Naive thymus-derived CD4-positive, alpha-beta T cell (primary cell): Measurements from ENCODE around the gene SOHLH1. TPM values are rescaled to one million over a fixed set of nuclear protein-coding genes. Genes with fewer than 3 reads are reported as not detected.
"Not testable (repeated sequence)": the region's sequence is repeated elsewhere in the genome, so short reads cannot be mapped to it uniquely, and the experiment has no call there.

Experiments
- ATAC-seq: fragments of 150-1000 bp; cut with Tn5 transposase; 2 replicates; pipeline ENCODE4 v1.10.0; 2021; ENCODE audit warnings: mild to moderate bottlenecking, moderate library complexity
- CTCF ChIA-PET: fragments of 350-600 bp; sonication (Branson Sonifier 250); formaldehyde crosslinking; loops from one replicate; lab custom pipeline; 2021; ENCODE audit warnings: antibody characterized with exemption; lab: Charles Lee
- POLR2A ChIA-PET: fragments of 350-600 bp; sonication (Branson Sonifier 250); formaldehyde crosslinking; loops from one replicate; lab custom pipeline; 2021; ENCODE audit warnings: antibody characterized with exemption, inconsistent platforms; lab: Charles Lee
- DNase-seq, 9 donors: peaks; one replicate each; pipeline versions ENCODE4 v3.0.0 to v3.0.0-alpha.2; 2020 to 2022; ENCODE audit warnings: mixed read lengths in 1 of 9
- H3K27ac ChIP-seq: one replicate; pipeline ENCODE4 v1.7.0; 2013; ENCODE audit warnings: mild to moderate bottlenecking, low read depth, low read length, moderate library complexity
- H3K27me3 ChIP-seq, 2 donors: one replicate each; pipeline ENCODE4 v1.7.0; 2013; ENCODE audit warnings: low read length in 2 of 2, mild to moderate bottlenecking in 2 of 2, moderate library complexity in 2 of 2; ENCODE audit not compliant: control insufficient read depth in 2 of 2, insufficient read depth in 2 of 2
- H3K36me3 ChIP-seq, 3 experiments: 1 replicate in 2 of 3; 2 replicates in 1 of 3; pipeline ENCODE4 v1.7.0; 2013; ENCODE audit warnings: low read length in 3 of 3, mild to moderate bottlenecking in 3 of 3, moderate library complexity in 1 of 3; ENCODE audit not compliant: insufficient read depth in 3 of 3, control insufficient read depth in 2 of 3
- H3K4me1 ChIP-seq, 2 donors: one replicate each; pipeline ENCODE4 v1.7.0; 2013; ENCODE audit warnings: low read length in 2 of 2, mild to moderate bottlenecking in 2 of 2, moderate library complexity in 1 of 2; ENCODE audit not compliant: control insufficient read depth in 2 of 2, insufficient read depth in 2 of 2
- H3K4me3 ChIP-seq: 2 replicates; pipeline ENCODE4 v1.7.0; 2013; ENCODE audit warnings: mild to moderate bottlenecking, low read length
- H3K9me3 ChIP-seq, 3 experiments: 1 replicate in 2 of 3; 2 replicates in 1 of 3; pipeline ENCODE4 v1.7.0; 2013; ENCODE audit warnings: low read length in 3 of 3; ENCODE audit not compliant: control insufficient read depth in 2 of 3
- H3K27ac Mint-ChIP-seq, 9 donors: one replicate each; pipeline ENCODE4 v1.8.0; 2020 to 2022; ENCODE audit warnings: mixed read lengths in 9 of 9, mild to moderate bottlenecking in 8 of 9, moderate library complexity in 5 of 9, inconsistent platforms in 2 of 9
- H3K27me3 Mint-ChIP-seq, 5 donors: one replicate each; pipeline ENCODE4 v1.8.0; 2021 to 2022; ENCODE audit warnings: mixed read lengths in 5 of 5, mild to moderate bottlenecking in 1 of 5
- H3K36me3 Mint-ChIP-seq, 5 donors: one replicate each; pipeline ENCODE4 v1.8.0; 2020 to 2022; ENCODE audit warnings: mixed read lengths in 5 of 5, mild to moderate bottlenecking in 3 of 5, inconsistent platforms in 1 of 5
- H3K4me1 Mint-ChIP-seq, 7 donors: one replicate each; pipeline ENCODE4 v1.8.0; 2020 to 2022; ENCODE audit warnings: mixed read lengths in 7 of 7, mild to moderate bottlenecking in 3 of 7, inconsistent platforms in 1 of 7
- H3K4me3 Mint-ChIP-seq, 10 donors: one replicate each; pipeline ENCODE4 v1.8.0; 2020 to 2022; ENCODE audit warnings: mild to moderate bottlenecking in 10 of 10, mixed read lengths in 10 of 10, moderate library complexity in 6 of 10, inconsistent platforms in 2 of 10
- H3K9me3 Mint-ChIP-seq, 11 donors: one replicate each; pipeline ENCODE4 v1.8.0; 2020 to 2022; ENCODE audit warnings: mixed read lengths in 11 of 11, mild to moderate bottlenecking in 4 of 11, inconsistent platforms in 1 of 11, moderate library complexity in 1 of 11
- intact Hi-C, 2 donors: fragments of 100-400 bp; cut with micrococcal nuclease; formaldehyde crosslinking; loops; one replicate each; pipeline ENCODE4 v1.15.1; 2023
- polyA plus RNA-seq, 2 donors: library from polyadenylated mRNA; unstranded; fragments of 300-500 nt; fragmentation: Illumina TruSeq; gene quantifications; one replicate each; pipeline ENCODE4 v1.2.3, GENCODE V29; 2021
- total RNA-seq, 6 experiments: library from RNA in 5 of 6; stranded (reverse) in 5 of 6; gene quantifications; 1 replicate in 5 of 6; 2 replicates in 1 of 6; pipeline ENCODE4 v1.2.3 and lab custom pipeline; 2021 to 2026

SOHLH1 gene
- total and polyA plus RNA-seq, 7 experiments from 2014 or later: not detected

DNA sequence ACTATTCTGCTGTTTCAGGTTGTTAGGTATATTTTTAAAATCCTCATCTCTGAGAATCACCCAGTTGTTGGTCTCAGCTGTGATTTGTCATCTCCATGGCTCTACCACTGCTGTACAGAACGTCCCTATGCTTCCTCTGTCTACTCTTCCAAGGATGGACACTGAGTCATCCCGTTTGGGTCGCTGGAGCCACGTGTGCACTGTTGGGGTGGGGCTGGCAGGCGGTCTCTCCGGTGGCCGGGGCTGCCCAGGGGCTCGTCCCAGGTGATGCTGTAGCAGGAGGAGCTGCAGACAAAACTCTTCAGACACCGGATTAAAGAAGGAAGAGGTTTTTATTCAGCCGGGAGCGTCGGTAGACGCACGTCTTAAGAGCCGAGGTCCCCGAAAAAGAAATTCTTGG, 19.2 kb downstream of the SOHLH1 start:
- ATAC-seq (no peak), DNase-seq (no peak)
- H3K27me3 Mint-ChIP-seq: peaks cover 0 to 13% (median 4%) of the 10 kb centered on the region in 5 donors
- H3K4me1 ChIP-seq: no peaks in the 10 kb centered on the region
- ChIA-PET POLR2A (no interaction called here), CTCF (no interaction called here)
- no peaks in the 10 kb centered on the region for H3K27me3 ChIP-seq
- H3K36me3 ChIP-seq: no peaks in the 10 kb centered on the region
- H3K4me3 Mint-ChIP-seq: no peak overlapping the region
- no peaks in the 10 kb centered on the region for H3K9me3 ChIP-seq
- intact Hi-C loops: no loop called here
- H3K4me3 ChIP-seq: no peak overlapping the region
- no peak overlapping the region for H3K27ac ChIP-seq
- H3K36me3 Mint-ChIP-seq: no peaks in the 10 kb centered on the region
- peaks cover 0 to 1% (median 0%) of the 10 kb centered on the region in 11 donors for H3K9me3 Mint-ChIP-seq
- H3K4me1 Mint-ChIP-seq: no peaks in the 10 kb centered on the region
- H3K27ac Mint-ChIP-seq: no peak overlapping the region

DNA sequence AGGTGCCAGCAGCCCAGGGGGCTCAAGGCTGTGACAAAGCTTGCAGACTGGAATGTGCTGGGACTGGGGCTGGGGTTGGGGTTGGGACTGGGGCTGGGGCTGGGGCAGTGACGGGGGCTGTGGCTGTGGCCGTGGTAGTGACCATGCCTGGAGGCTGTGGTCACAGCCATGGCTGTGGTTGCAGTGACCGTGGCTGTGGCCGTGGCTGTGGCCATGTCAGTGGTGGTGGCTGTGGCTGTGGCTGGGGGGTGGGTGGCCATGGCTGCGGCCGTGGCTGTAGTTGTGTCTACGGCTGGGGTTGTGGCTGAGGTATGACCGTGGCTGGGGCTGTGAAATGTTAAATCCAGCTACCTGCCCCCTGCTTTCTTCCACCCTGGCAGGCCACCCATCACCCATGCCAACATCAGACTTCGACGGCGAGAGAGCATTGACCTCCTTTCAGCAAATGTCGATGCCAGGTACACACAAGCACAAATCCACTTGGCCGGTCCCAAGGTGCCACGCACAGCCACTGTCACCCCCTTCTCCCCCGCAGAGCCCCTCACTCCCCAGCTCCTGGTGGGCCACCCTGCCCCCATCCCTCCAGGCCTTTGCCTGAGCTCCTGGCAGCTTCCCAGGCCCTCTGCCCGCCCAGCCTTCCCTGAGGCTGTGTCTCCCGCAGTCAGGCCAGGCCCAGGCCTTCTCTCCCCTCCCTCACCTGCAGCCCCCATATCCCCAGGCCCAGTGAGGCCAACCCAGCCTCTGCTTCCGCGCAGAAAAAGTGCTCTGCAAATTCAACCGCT, 20.9 kb downstream of the SOHLH1 start:
- Mint-ChIP-seq H3K27ac (no peak overlapping the region), H3K27me3 (peaks cover 0 to 5% (median 0%) of the 10 kb centered on the region in 5 donors), H3K4me1 (no peaks in the 10 kb centered on the region), H3K9me3 (peaks cover 0 to 1% (median 0%) of the 10 kb centered on the region in 11 donors), H3K4me3 (no peak overlapping the region), H3K36me3 (no peaks in the 10 kb centered on the region)
- ATAC-seq (no peak), DNase-seq (no peak)
- Histone ChIP-seq H3K9me3 (no peaks in the 10 kb centered on the region), H3K27me3 (no peaks in the 10 kb centered on the region), H3K36me3 (no peaks in the 10 kb centered on the region), H3K4me1 (no peaks in the 10 kb centered on the region), H3K27ac (no peak overlapping the region), H3K4me3 (no peak overlapping the region)
- ChIA-PET CTCF (no interaction called here), POLR2A (no interaction called here)
- intact Hi-C loops: no loop called here

DNA sequence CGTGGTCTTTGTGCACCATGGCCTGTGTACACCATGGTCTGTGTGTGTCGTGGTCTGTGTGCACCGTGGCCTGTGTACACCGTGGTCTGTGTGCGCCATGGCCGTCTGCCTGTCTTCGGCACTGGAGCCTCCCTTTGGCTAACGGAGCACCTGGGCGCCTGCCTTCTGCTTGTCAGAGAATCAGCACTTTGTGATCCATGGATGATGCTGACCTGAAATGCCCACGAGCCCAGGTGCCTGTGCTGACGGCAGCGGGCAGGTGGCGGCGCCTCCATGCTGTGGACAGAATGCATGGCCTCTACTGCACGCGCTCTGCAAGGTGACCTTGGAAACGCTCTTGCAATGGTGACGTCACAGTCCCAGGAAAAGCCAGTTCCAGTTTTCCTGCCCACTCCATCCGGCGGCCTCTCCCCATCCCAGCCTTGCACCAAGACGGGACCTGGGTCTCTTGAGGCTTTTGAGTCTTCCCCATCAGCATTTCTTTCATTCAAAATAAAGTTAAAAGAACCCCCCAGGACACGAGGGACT, 21.6 kb downstream of the SOHLH1 start:
- no peaks in the 10 kb centered on the region for H3K4me1 Mint-ChIP-seq
- no peak overlapping the region for H3K4me3 ChIP-seq
- H3K27ac ChIP-seq: no peak overlapping the region
- H3K4me1 ChIP-seq: no peaks in the 10 kb centered on the region
- ChIA-PET CTCF (interaction anchor here (1.0 kb wide), 1 partner anchor 25 kb away, joined by 3 read pairs; no protein-coding TSS in a partner anchor), POLR2A (no interaction called here)
- ATAC-seq (no peak), DNase-seq (no peak)
- intact Hi-C loops: no loop called here
- H3K9me3 Mint-ChIP-seq: peaks cover 0 to 1% (median 0%) of the 10 kb centered on the region in 11 donors
- no peaks in the 10 kb centered on the region for H3K36me3 Mint-ChIP-seq
- H3K27me3 Mint-ChIP-seq: peaks cover 0 to 5% (median 0%) of the 10 kb centered on the region in 5 donors
- no peaks in the 10 kb centered on the region for H3K36me3 ChIP-seq
- no peaks in the 10 kb centered on the region for H3K9me3 ChIP-seq
- no peak overlapping the region for H3K27ac Mint-ChIP-seq
- H3K4me3 Mint-ChIP-seq: no peak overlapping the region
- H3K27me3 ChIP-seq: no peaks in the 10 kb centered on the region

DNA sequence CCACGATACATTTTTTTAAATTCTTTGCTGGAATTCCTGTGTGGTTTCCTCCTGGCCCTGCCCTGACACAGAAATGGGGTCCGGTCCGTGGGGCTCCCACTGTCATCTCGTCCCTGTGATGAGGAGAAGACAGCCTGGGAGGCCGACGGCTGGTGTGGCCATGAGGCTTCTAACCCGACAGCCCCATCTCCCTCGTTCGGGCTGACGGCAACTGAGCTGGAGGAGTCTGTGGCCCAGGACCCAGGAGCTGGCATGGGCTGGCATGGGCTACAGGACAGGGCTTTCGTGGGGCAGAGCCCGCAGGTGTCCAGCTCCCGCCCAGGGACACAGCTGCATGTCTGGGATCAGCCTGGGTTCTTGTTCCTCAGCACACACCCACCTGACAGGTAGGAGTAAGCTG, 22.4 kb downstream of the SOHLH1 start:
- POLR2A ChIA-PET: no interaction called here

DNA sequence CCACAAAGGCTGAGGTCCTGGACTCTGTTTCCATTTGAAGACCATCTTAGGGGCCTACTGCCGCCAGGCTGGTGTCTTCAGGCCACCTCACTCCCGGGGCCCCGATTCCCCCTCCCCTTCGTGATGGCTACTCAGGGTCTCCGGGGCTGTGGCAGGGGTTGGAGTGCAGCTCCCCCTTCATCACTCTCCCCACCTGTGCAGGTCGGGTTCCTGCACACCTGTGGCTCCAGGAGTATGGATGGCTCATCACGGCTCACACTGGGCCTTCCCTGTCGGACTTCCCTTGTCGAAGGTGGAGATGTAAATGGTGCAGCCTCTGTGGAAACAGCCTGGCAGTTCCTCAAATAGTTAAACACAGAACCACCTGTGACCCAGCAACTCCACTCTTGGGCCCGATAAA, 24.3 kb downstream of the SOHLH1 start:
- Histone ChIP-seq H3K4me1 (no peaks in the 10 kb centered on the region), H3K27me3 (no peaks in the 10 kb centered on the region), H3K4me3 (no peak overlapping the region), H3K9me3 (no peaks in the 10 kb centered on the region), H3K27ac (no peak overlapping the region), H3K36me3 (no peaks in the 10 kb centered on the region)
- ATAC-seq (no peak), DNase-seq (no peak)
- Mint-ChIP-seq H3K4me3 (no peak overlapping the region), H3K36me3 (no peaks in the 10 kb centered on the region), H3K9me3 (peaks cover 0 to 2% (median 0%) of the 10 kb centered on the region in 11 donors), H3K4me1 (no peaks in the 10 kb centered on the region), H3K27me3 (peaks cover 0 to 6% (median 0%) of the 10 kb centered on the region in 5 donors), H3K27ac (no peak overlapping the region)
- ChIA-PET CTCF (no interaction called here), POLR2A (no interaction called here)
- intact Hi-C loops: no loop called here

More for the DNA sequence above, 22.4 kb downstream of the SOHLH1 start:
- DNase-seq (no peak), ATAC-seq (no peak)
- H3K4me3 Mint-ChIP-seq: no peak overlapping the region
- H3K27me3 Mint-ChIP-seq: peaks cover 0 to 6% (median 5%) of the 10 kb centered on the region in 5 donors
- no peaks in the 10 kb centered on the region for H3K27me3 ChIP-seq
- H3K27ac ChIP-seq: no peak overlapping the region
- no peaks in the 10 kb centered on the region for H3K9me3 ChIP-seq
- no peaks in the 10 kb centered on the region for H3K4me1 Mint-ChIP-seq
- H3K36me3 Mint-ChIP-seq: no peaks in the 10 kb centered on the region
- no peak overlapping the region for H3K27ac Mint-ChIP-seq
- peaks cover 0 to 2% (median 0%) of the 10 kb centered on the region in 11 donors for H3K9me3 Mint-ChIP-seq
- no peaks in the 10 kb centered on the region for H3K36me3 ChIP-seq
- intact Hi-C loops: no loop called here
- no peaks in the 10 kb centered on the region for H3K4me1 ChIP-seq
- CTCF ChIA-PET: interaction anchor here (1.0 kb wide), 1 partner anchor 26 kb away, joined by 3 read pairs; no protein-coding TSS in a partner anchor
- H3K4me3 ChIP-seq: no peak overlapping the region

DNA sequence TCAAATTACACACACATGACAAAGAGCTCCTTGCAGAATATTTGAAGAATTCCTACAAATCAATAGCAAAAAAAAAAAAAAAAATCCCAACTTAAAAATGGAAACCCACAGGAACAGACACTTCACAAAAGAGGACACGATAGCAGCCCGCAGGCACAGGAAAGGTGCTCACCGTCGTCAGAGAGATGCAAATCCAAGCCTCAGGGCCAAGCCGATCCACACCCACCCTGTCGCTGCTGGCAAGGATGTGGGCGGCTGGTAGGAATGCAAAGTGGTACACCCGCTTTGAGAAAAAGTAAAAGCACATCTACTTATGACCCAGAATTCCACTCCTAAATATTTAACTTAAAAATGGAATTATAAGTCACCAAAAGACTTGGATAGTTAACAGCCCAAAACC, 25.3 kb downstream of the SOHLH1 start:
- ATAC-seq (no peak), DNase-seq (no peak)
- no peak overlapping the region for H3K4me3 ChIP-seq
- no peaks in the 10 kb centered on the region for H3K36me3 ChIP-seq
- H3K9me3 ChIP-seq: no peaks in the 10 kb centered on the region
- no peak overlapping the region for H3K4me3 Mint-ChIP-seq
- H3K27ac Mint-ChIP-seq: no peak overlapping the region
- no peaks in the 10 kb centered on the region for H3K4me1 Mint-ChIP-seq
- ChIA-PET POLR2A (no interaction called here), CTCF (no interaction called here)
- peaks cover 0 to 4% (median 1%) of the 10 kb centered on the region in 11 donors for H3K9me3 Mint-ChIP-seq
- H3K36me3 Mint-ChIP-seq: no peaks in the 10 kb centered on the region
- no peaks in the 10 kb centered on the region for H3K27me3 ChIP-seq
- H3K4me1 ChIP-seq: no peaks in the 10 kb centered on the region
- peaks cover 0 to 8% (median 0%) of the 10 kb centered on the region in 5 donors for H3K27me3 Mint-ChIP-seq
- no peak overlapping the region for H3K27ac ChIP-seq
- intact Hi-C loops: no loop called here

DNA sequence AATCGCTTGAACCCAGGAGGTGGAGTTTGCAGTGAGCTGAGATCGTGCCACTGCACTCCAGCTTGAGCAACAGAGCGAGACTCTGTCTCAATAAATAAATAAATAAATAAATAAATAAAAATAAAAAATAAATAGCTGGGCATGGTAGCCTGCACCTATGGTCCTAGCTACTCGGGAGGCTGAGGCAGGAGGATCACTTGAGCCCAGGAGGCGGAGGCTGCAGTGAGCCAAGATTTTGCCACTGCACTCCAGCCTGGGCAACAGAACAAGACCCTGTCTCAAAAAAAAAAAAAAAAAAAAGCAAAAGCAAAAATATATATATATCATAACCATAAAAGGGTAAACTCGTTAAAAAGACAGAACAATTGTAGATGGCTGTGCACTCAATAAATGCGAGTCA, 26.5 kb downstream of the SOHLH1 start:
- H3K9me3 ChIP-seq, H3K9me3 Mint-ChIP-seq, H3K27me3 Mint-ChIP-seq, H3K4me3 ChIP-seq, H3K4me1 ChIP-seq, H3K36me3 ChIP-seq, H3K36me3 Mint-ChIP-seq, H3K4me3 Mint-ChIP-seq, ATAC-seq, H3K27ac Mint-ChIP-seq, H3K27me3 ChIP-seq, CTCF ChIA-PET, DNase-seq, H3K27ac ChIP-seq, intact Hi-C loops, POLR2A ChIA-PET, H3K4me1 Mint-ChIP-seq: not testable (repeated sequence)
